Measurements from ENCODE around the gene ST6GAL1. TPM values are rescaled to one million over a fixed set of nuclear protein-coding genes. Genes with fewer than 3 reads are reported as not detected.
"Not testable (repeated sequence)": the region's sequence is repeated elsewhere in the genome, so short reads cannot be mapped to it uniquely, and the experiment has no call there.

Gene ST6GAL1
- total RNA-seq, 4 donors from 2014 or later: 18.0 to 32.2 (median 20.9) TPM

GRCh38 chr3:186902713-186903112 is 27.6 kb upstream of the ST6GAL1 start:
- TF ChIP-seq POLR2A (IDR thresholded peaks at IDR 0.05) (no peak), CTCF (IDR thresholded peaks at IDR 0.05) (no peak), POLR2AphosphoS5 (IDR thresholded peaks at IDR 0.05) (no peak), EP300 (IDR thresholded peaks at IDR 0.05) (no peak)
- no peaks in the 10 kb centered on the region for H3K36me3 ChIP-seq
- no peak overlapping the region for H3K4me3 ChIP-seq
- 75% methylated on average over 2 of the region's 2 CpGs for WGBS, 2 donors (ENCODE audit: low coverage in 1 of 2)
- no peaks in the 10 kb centered on the region for H3K4me1 ChIP-seq
- H3K9me3 ChIP-seq: no peaks in the 10 kb centered on the region
- no peaks in the 10 kb centered on the region for H3K27me3 ChIP-seq
- H3K27ac ChIP-seq: no peak overlapping the region
- ATAC-seq: no peak

- H3K4me3 ChIP-seq, H3K27ac ChIP-seq, H3K27me3 ChIP-seq, ATAC-seq, H3K36me3 ChIP-seq, H3K9me3 ChIP-seq, H3K4me1 ChIP-seq: not testable (repeated sequence)
- 70 to 81% methylated on average over 2 of the region's 2 CpGs for WGBS, 2 donors (ENCODE audit: low coverage in 1 of 2)
Measured at GRCh38 chr3:186903676-186904075, 26.6 kb upstream of the ST6GAL1 start.

GRCh38 chr3:186907075-186907474 is 23.3 kb upstream of the ST6GAL1 start:
- H3K36me3 ChIP-seq, H3K9me3 ChIP-seq, ATAC-seq, H3K4me3 ChIP-seq, H3K27ac ChIP-seq, H3K4me1 ChIP-seq, H3K27me3 ChIP-seq: not testable (repeated sequence)
- WGBS, 2 donors (ENCODE audit: low coverage in 1 of 2): 92 to 98% methylated on average over 2 to 3 of the region's 3 CpGs

GRCh38 chr3:186909078-186909853 is 21.1 kb upstream of the ST6GAL1 start:
- no peak for TF ChIP-seq POLR2AphosphoS5 (IDR thresholded peaks at IDR 0.05)
- TF ChIP-seq POLR2A (IDR thresholded peaks at IDR 0.05): no peak
- TF ChIP-seq EP300 (IDR thresholded peaks at IDR 0.05): no peak
- no peak for TF ChIP-seq CTCF (IDR thresholded peaks at IDR 0.05)
- Histone ChIP-seq H3K4me3 (no peak overlapping the region), H3K27ac (no peak overlapping the region), H3K9me3 (no peaks in the 10 kb centered on the region), H3K36me3 (no peaks in the 10 kb centered on the region), H3K27me3 (no peaks in the 10 kb centered on the region), H3K4me1 (no peaks in the 10 kb centered on the region)
- 60% methylated on average over 3 of the region's 17 CpGs; no CpG with 5 or more reads in 1 of the 2 donors for WGBS, 2 donors (ENCODE audit: low coverage in 1 of 2)
- no peak for ATAC-seq

GRCh38 chr3:186915806-186916796 is 14.2 kb upstream of the ST6GAL1 start:
- TF ChIP-seq POLR2AphosphoS5 (IDR thresholded peaks at IDR 0.05): no peak
- no peak for TF ChIP-seq POLR2A (IDR thresholded peaks at IDR 0.05)
- no peak for TF ChIP-seq CTCF (IDR thresholded peaks at IDR 0.05)
- no peak for TF ChIP-seq EP300 (IDR thresholded peaks at IDR 0.05)
- H3K4me3 ChIP-seq: no peak overlapping the region
- no peaks in the 10 kb centered on the region for H3K9me3 ChIP-seq
- no peaks in the 10 kb centered on the region for H3K27me3 ChIP-seq
- no peaks in the 10 kb centered on the region for H3K36me3 ChIP-seq
- H3K4me1 ChIP-seq: no peaks in the 10 kb centered on the region
- 37 to 54% methylated on average over 7 to 10 of the region's 11 CpGs for WGBS, 2 donors (ENCODE audit: low coverage in 1 of 2)
- H3K27ac ChIP-seq: no peak overlapping the region
- no peak for ATAC-seq

All from gastroesophageal sphincter (tissue), 4 donors.